Measurements from ENCODE around the gene ADAMTSL1. TPM values are rescaled to one million over a fixed set of nuclear protein-coding genes. Genes with fewer than 3 reads are reported as not detected.

ADAMTSL1 gene
- total and polyA plus RNA-seq, 2 donors (not counting 3 experiments of a cell fraction or from before 2014, with no cell fraction given): 15.0 to 18.4 TPM

DNA sequence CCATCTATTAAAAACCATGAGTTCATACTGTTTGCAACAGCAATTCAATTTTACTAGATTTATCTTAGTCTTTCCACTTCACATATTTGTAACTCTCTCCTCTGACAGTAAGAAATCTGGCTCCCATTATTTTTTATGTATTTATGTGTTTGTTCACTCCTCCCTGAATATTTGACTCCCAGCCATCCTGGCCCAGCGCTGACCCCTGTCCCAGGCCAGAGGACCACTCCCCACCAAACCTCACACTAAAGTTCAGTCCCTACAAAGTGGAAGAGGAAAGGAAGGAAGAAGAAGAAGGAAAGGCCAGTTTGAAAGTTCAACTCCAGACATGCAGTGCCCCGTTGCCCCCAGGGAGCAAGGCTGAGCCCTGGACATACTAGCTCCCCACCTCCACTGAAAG, 271.8 kb downstream of the ADAMTSL1 start:
- intact Hi-C loops (cut with micrococcal nuclease): no loop called here

More for the DNA sequence above, 271.8 kb downstream of the ADAMTSL1 start:
- FAIRE-seq: no peak
- no peak overlapping the region for H3K4me3 ChIP-seq (replicated peaks in 1 of 3; ENCODE audit: insufficient read depth in 1 of 3, low read depth in 1 of 3, low read length in 3 of 3)
- H4K20me1 ChIP-seq (replicated peaks; ENCODE audit: control insufficient read depth, extremely low read depth, insufficient read depth, low read length): no peaks in the 10 kb centered on the region
- no peak overlapping the region for H2AFZ ChIP-seq (ENCODE audit: low read depth, low read length)
- ChIA-PET POLR2A (no interaction called here), CTCF (no interaction called here)
- no peak overlapping the region for H3K27ac ChIP-seq (ENCODE audit: insufficient read depth, low read depth, low read length)
- no peaks in the 10 kb centered on the region for H3K9me3 ChIP-seq (replicated peaks; ENCODE audit: control insufficient read depth, insufficient read depth, low read length)
- no peaks in the 10 kb centered on the region for H3K4me1 ChIP-seq (ENCODE audit: control insufficient read depth, extremely low read depth, insufficient read depth, low read length)
- no peaks in the 10 kb centered on the region for H3K9me1 ChIP-seq (replicated peaks; ENCODE audit: control insufficient read depth, extremely low read depth, insufficient read depth, low read length)
- H3K27me3 ChIP-seq (ENCODE audit: control insufficient read depth in 2 of 2, insufficient read depth in 2 of 2, low read length in 2 of 2): no peaks in the 10 kb centered on the region
- no peak overlapping the region for H3K9ac ChIP-seq (replicated peaks; ENCODE audit: extremely low read depth, insufficient read depth, low read length)
- no peak for DNase-seq (ENCODE audit: low read depth, low spot score)
- H3K79me2 ChIP-seq (ENCODE audit: control insufficient read depth, insufficient read depth, low read length): no peaks in the 10 kb centered on the region
- no peak overlapping the region for H3K4me2 ChIP-seq (ENCODE audit: insufficient read depth, low read length)
- no peak for TF ChIP-seq GATA2 (IDR thresholded peaks at IDR 0.05; ENCODE audit: insufficient read depth, insufficient read length, low read depth, low read length)
- TF ChIP-seq EZH2 (IDR thresholded peaks at IDR 0.05; ENCODE audit: borderline replicate concordance, low read depth, low read length, severe bottlenecking): no peak
- TF ChIP-seq POLR2A (IDR thresholded peaks at IDR 0.05; ENCODE audit: low read depth, low read length): no peak
- TF ChIP-seq, protein P1, sequence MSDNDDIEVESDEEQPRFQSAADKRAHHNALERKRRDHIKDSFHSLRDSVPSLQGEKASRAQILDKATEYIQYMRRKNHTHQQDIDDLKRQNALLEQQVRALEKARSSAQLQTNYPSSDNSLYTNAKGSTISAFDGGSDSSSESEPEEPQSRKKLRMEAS (IDR thresholded peaks at IDR 0.05; ENCODE audit: insufficient read depth, insufficient read length): no peak
- TF ChIP-seq POLR2AphosphoS5 (IDR thresholded peaks at IDR 0.05; ENCODE audit: insufficient read depth, low read depth, low read length): no peak
- TF ChIP-seq, protein P2, sequence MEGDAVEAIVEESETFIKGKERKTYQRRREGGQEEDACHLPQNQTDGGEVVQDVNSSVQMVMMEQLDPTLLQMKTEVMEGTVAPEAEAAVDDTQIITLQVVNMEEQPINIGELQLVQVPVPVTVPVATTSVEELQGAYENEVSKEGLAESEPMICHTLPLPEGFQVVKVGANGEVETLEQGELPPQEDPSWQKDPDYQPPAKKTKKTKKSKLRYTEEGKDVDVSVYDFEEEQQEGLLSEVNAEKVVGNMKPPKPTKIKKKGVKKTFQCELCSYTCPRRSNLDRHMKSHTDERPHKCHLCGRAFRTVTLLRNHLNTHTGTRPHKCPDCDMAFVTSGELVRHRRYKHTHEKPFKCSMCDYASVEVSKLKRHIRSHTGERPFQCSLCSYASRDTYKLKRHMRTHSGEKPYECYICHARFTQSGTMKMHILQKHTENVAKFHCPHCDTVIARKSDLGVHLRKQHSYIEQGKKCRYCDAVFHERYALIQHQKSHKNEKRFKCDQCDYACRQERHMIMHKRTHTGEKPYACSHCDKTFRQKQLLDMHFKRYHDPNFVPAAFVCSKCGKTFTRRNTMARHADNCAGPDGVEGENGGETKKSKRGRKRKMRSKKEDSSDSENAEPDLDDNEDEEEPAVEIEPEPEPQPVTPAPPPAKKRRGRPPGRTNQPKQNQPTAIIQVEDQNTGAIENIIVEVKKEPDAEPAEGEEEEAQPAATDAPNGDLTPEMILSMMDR (IDR thresholded peaks at IDR 0.05; ENCODE audit: extremely low read depth in 1 of 2, insufficient read depth in 1 of 2, low read depth in 1 of 2, low read length in 2 of 2): no peak
- no peak for TF ChIP-seq FOS (IDR thresholded peaks at IDR 0.05; ENCODE audit: borderline replicate concordance, insufficient read depth, low read length)
- no peak for TF ChIP-seq MYC (IDR thresholded peaks at IDR 0.05; ENCODE audit: low read depth, low read length)
- BruUV-seq (replicated peaks): no TSS peak
- dilution Hi-C loops (cut with MboI; ENCODE audit: extremely low pct_ligation_motif_present, low sequenced_read_pairs): no loop called here
- H3K36me3 ChIP-seq (ENCODE audit: control insufficient read depth in 2 of 2, extremely low read depth in 1 of 2, insufficient read depth in 2 of 2, low read length in 2 of 2): no peaks in the 10 kb centered on the region
